ENCODE results near the gene TPSAB1. TPM values are rescaled to one million over a fixed set of nuclear protein-coding genes. Genes with fewer than 3 reads are reported as not detected.

TPSAB1 gene
- total RNA-seq, 2 experiments from 2014 or later: not detected

- intact Hi-C loops (cut with micrococcal nuclease): no loop called here
- POLR2A ChIA-PET: no interaction called here
- no peaks in the 10 kb centered on the region for H3K9me3 Mint-ChIP-seq
- peak; percentile 21 for DNase-seq
- H3K4me3 Mint-ChIP-seq: no peak overlapping the region
- CTCF ChIA-PET: no interaction called here
- H3K36me3 Mint-ChIP-seq (ENCODE audit: low read depth): no peaks in the 10 kb centered on the region
- peak; percentile 41 for ATAC-seq
- no peaks in the 10 kb centered on the region for H3K4me1 Mint-ChIP-seq (ENCODE audit: low read depth)
- no peak overlapping the region for H3K27ac Mint-ChIP-seq
- H3K27me3 Mint-ChIP-seq: no peaks in the 10 kb centered on the region
- TF ChIP-seq CTCF (IDR thresholded peaks at IDR 0.05): no peak
These were observed 41.0 kb upstream of the TPSAB1 start for GRCh38 chr16:1199347-1200013.

- H3K9me3 Mint-ChIP-seq: no peaks in the 10 kb centered on the region
- ATAC-seq: no peak
- no peak for TF ChIP-seq CTCF (IDR thresholded peaks at IDR 0.05)
- H3K27me3 Mint-ChIP-seq: no peaks in the 10 kb centered on the region
- H3K4me1 Mint-ChIP-seq (ENCODE audit: low read depth): no peaks in the 10 kb centered on the region
- no peak for DNase-seq
- CTCF ChIA-PET: no interaction called here
- POLR2A ChIA-PET: no interaction called here
- H3K4me3 Mint-ChIP-seq: no peak overlapping the region
- no peak overlapping the region for H3K27ac Mint-ChIP-seq
- intact Hi-C loops (cut with micrococcal nuclease): no loop called here
- H3K36me3 Mint-ChIP-seq (ENCODE audit: low read depth): no peaks in the 10 kb centered on the region
These were observed 40.4 kb upstream of the TPSAB1 start for GRCh38 chr16:1200014-1200627.

GRCh38 chr16:1201444-1201843 is 39.1 kb upstream of the TPSAB1 start:
- CTCF ChIA-PET: no interaction called here
- intact Hi-C loops (cut with micrococcal nuclease): no loop called here
- Mint-ChIP-seq H3K27me3 (no peaks in the 10 kb centered on the region), H3K36me3 (ENCODE audit: low read depth) (no peaks in the 10 kb centered on the region), H3K9me3 (no peaks in the 10 kb centered on the region), H3K27ac (no peak overlapping the region), H3K4me1 (ENCODE audit: low read depth) (no peaks in the 10 kb centered on the region), H3K4me3 (no peak overlapping the region)
- ATAC-seq: no peak
- POLR2A ChIA-PET: no interaction called here
- TF ChIP-seq CTCF (IDR thresholded peaks at IDR 0.05): no peak
- DNase-seq: no peak

- no peak for ATAC-seq
- POLR2A ChIA-PET: no interaction called here
- CTCF ChIA-PET: no interaction called here
- intact Hi-C loops (cut with micrococcal nuclease): no loop called here
- no peak for TF ChIP-seq CTCF (IDR thresholded peaks at IDR 0.05)
- Mint-ChIP-seq H3K4me3 (no peak overlapping the region), H3K27me3 (no peaks in the 10 kb centered on the region), H3K36me3 (ENCODE audit: low read depth) (no peaks in the 10 kb centered on the region), H3K4me1 (ENCODE audit: low read depth) (no peaks in the 10 kb centered on the region), H3K27ac (no peak overlapping the region), H3K9me3 (no peaks in the 10 kb centered on the region)
- DNase-seq: no peak
These were observed 38.2 kb upstream of the TPSAB1 start for GRCh38 chr16:1202274-1202673.

GRCh38 chr16:1204933-1205332 is 35.6 kb upstream of the TPSAB1 start:
- no peak for ATAC-seq
- intact Hi-C loops (cut with micrococcal nuclease): no loop called here
- no peak overlapping the region for H3K27ac Mint-ChIP-seq
- H3K36me3 Mint-ChIP-seq (ENCODE audit: low read depth): no peaks in the 10 kb centered on the region
- no peak for DNase-seq
- TF ChIP-seq CTCF (IDR thresholded peaks at IDR 0.05): no peak
- H3K4me1 Mint-ChIP-seq (ENCODE audit: low read depth): peaks cover 4% of the 10 kb centered on the region
- no peaks in the 10 kb centered on the region for H3K9me3 Mint-ChIP-seq
- no peak overlapping the region for H3K4me3 Mint-ChIP-seq
- ChIA-PET POLR2A (no interaction called here), CTCF (no interaction called here)
- H3K27me3 Mint-ChIP-seq: no peaks in the 10 kb centered on the region

All from activated CD8-positive, alpha-beta T cell treated with anti-CD3 and anti-CD28 coated beads for 36 hours (primary cell).